ENCODE measurements around the gene EMID1.
"Not testable (repeated sequence)": the region's sequence is repeated elsewhere in the genome, so short reads cannot be mapped to it uniquely, and the experiment has no call there.

Gene EMID1

GRCh38 chr22:29231971-29232959 is 26.6 kb downstream of the EMID1 start:
- no peak for DNase-seq

DNA sequence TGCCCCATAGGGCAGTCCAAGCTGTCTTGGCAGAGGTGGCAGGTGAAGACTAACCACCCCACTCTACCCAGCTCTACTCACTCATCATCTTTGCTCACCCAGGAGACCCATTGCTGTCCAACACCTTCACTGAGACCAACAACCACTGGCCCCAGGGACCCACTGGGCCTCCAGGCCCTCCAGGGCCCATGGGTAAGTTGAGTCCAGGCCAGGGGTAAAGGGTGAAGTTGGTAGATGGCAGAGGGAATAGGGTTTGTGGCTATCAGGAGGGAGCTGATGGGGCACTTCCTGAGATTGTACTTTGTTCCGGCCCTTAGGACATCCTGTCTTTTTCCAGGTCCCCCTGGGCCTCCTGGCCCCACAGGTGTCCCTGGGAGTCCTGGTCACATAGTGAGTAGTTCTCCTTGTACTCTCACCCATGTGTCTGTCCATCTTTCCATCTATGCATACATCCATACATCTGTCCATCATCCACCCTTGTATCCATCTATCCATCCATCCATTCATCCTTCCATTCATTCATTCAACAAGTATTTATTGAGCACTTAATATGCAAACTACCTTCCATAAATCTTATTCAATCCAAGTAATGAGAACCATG is 27.7 kb downstream of the EMID1 start:
- no peak for DNase-seq

- peak; percentile 20 for DNase-seq
These were observed 34.8 kb downstream of the EMID1 start for GRCh38 chr22:29240481-29240880.

- no peak for DNase-seq
These were observed 38.3 kb downstream of the EMID1 start for GRCh38 chr22:29243874-29244446.

DNA sequence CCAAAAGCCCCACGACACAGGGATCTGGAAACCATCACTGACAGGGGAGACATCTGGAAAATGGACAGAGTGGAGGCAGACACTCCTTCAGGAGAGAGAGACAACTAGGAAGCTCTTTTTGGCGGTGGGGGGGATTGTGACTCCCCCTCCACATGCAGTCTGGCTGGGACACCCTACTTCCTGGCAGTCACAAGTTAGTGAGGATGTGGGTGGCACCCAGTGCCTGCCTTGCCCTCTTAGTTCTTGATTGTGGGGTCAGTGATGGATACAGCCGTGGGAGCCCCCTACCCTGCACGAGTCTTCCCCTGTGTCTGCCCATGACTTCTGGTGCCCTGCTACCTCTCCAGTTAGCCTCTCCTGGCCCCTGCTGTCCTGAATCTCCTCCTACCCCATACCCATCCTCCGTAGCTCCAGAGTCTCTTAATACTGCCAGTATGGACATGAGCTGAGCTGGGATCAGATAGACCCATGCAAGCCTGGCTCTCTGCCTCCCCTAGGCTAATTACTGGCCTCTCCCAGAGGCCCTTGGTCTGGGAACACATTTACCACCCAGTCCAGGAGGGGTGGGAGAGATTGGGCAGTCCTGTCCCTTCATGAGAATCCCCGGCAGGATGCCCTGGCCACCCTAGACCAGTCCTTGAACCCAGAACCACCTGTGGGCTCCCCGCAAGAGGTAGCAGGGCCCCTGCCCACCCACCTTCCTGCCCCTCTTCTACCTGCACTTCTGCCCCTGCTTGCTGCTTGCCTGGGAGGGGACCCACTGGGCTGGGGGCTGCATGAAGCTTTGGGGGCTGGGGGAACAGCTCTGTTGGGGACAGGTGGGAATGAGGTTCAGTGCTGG is 39.3 kb downstream of the EMID1 start:
- no peak for DNase-seq

DNA sequence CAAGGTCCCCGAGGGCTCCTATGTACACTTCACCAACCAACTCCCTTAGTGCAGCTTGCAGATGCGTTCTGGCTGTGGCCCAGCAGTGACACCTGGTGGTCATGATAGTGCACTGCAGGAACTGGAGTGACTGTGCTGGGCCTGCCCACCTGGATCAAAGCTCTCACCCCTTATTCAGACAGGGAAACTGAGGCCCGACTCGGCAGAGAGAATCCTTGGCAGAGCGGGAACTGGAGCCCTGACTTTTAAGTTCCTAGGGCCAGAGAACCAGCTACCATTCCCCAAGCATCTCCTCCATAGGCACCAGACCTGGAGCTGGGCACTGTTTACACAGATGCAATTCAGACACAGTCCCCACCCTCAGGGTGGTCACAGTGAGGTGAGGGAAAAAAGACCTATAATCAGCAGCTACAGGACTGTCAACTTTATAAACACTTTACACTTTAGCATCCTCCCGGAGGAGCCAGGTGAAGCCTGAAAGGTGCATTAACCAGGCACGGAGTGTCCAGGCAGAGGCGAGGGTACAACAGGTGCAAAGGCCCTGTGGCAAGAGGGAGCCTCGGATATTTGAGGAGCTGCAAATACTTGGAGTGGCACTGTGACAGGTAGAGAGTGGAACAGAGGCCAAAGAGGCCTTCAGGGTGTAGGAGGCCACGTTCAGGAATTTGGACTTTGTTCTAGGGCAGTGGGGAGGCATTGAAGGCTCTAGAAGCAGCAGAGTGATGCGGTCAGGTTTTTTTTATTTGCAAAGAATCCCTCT is 40.1 kb downstream of the EMID1 start:
- no peak for DNase-seq

- DNase-seq, result not testable (repeated sequence)
These were observed 42.2 kb downstream of the EMID1 start for GRCh38 chr22:29247891-29248290.

DNA sequence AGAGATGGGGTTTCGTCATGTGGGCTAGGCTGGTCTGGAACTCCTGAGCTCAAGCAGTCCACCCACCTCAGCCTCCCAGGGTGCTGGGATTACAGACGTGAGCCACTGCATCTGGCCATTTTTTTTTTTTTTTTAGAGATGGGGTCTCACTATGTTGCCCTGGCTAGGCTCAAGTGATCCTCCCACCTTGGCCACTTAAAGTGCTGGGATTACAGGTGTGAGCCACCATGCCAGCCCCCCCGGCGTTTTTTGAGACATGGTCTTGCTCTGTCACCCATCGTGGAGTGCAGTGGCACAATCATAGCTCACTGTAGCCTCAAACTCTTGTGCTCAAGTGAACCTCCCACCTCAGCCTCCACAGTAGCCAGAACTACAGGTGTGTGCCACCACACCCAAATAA is 45.6 kb downstream of the EMID1 start:
- DNase-seq, result no peak

- DNase-seq, result no peak
These were observed 46.5 kb downstream of the EMID1 start for GRCh38 chr22:29251981-29252911.

- DNase-seq, result no peak
These were observed 48.0 kb downstream of the EMID1 start for GRCh38 chr22:29253561-29254285.

DNA sequence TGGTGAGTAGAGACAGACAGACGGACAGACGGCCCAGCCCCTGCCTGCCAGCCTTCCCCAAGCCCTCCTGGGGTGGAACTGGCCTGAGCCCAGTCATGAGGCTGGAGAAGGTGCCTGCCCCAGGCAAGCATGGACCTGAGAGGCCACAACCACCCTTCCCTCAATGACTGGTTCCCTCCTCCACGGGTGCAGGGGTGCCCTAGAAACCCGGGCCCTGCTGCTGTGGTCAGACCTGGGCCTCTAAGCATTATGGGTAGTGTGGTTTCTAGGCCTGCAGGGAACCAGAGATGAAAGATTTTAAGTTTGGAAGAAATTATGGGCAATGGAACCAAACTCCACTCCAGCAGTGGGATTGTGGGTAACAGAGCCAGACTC is 48.6 kb downstream of the EMID1 start:
- no peak for DNase-seq

GRCh38 chr22:29255064-29255621 is 49.4 kb downstream of the EMID1 start:
- no peak for DNase-seq

- DNase-seq, result no peak
These were observed 51.1 kb downstream of the EMID1 start for GRCh38 chr22:29256606-29257325.

GRCh38 chr22:29257751-29258181 is 52.1 kb downstream of the EMID1 start:
- DNase-seq, result no peak

DNA sequence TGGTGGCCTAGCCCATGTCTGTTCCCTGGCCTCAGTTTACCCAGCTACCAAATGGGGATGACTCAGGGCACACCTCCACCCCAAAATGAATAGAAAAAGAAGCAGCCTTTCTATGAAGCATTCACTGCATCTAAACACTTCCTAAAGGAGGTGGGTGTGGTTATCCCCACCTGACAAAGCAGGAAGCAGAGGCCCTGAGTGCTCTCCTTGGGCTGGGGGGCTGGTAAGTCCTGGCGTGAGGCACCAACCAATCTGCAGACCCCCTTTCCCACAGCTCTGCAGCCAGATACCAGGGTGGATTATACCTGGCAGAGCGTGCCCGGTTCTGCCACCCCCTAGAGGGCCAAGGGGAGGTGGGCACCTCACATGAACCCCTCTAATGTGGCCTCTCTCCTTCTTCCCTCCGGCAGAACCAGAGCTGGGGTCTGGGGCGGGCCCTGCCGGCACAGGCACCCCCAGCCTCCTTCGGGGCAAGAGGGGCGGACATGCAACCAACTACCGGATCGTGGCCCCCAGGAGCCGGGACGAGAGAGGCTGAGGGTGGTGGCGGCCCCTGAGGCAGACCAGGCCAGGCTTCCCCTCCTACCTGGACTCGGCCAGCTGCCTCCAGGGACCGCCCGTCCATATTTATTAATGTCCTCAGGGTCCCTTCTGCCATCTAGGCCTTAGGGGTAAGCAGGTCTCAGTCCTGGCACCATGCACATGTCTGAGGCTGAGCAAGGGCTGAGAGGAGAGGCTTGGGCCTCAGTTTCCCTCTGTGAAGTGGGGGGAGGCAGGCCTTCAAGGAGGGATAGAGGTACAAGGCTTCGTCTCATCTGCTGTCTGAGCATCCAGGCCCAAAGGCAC is 52.9 kb downstream of the EMID1 start:
- no peak for DNase-seq

- DNase-seq, result no peak
These were observed 53.7 kb downstream of the EMID1 start for GRCh38 chr22:29259253-29259899.

DNA sequence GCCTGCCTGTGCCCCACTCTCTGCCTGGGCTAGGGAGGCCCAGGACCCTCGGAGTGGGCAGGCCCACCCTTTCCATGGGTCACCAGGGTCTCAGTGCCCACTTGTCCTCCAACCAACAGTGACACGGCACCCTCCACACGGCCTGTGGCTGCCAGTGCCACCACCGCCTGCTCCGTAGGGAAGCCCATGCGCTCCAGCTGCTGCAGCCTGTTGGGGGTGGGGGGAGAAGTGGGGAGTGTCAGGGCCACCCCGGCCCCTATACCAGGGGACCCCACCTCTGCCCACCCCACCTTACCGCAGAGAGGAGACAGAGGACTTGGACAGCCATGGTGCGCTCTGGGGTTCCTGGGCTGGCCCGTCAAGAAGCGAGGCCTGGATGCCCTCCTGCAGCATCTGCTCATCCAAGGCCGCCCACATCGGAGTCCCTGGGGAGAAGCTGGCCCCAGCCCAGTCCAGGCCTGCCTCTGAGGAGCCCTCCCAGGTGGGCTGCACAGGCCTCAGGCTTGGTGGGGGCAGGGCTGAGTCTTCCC is 54.4 kb downstream of the EMID1 start:
- no peak for DNase-seq
